Measurements from ENCODE around the gene PRSS27.

The PRSS27 gene

DNA sequence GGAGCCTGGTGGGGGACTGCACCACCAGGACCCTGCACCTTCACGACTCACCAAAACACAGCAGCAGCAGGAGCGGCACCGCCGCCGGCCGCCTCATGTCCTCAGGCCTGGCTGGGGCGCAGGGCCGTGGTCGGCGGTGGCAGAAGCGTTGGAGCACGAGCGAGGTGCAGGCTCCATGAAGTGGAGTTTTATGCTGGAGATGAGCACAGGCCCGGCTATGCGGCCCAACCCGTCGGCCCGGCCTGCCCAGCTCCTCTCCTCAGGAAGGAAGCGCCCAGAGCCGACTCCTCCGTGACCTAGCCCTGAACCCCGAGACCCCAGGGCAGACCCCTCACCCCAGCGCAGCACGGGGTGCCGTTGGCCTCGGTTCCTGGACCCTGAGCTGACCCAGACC is at the start of gene PRSS27:
Gene PRSS27 (minus strand): TSS at position 161 of the 394 bp plus-strand sequence. CDS start 64 bp downstream, at position 97.
- FAIRE-seq: no peak

- peak; percentile 68 for FAIRE-seq
Observed at GRCh38 chr16:2769675-2770056, 49.6 kb upstream of the PRSS27 start.

GRCh38 chr16:2769100-2769529 is 49.1 kb upstream of the PRSS27 start:
- no peak for FAIRE-seq

DNA sequence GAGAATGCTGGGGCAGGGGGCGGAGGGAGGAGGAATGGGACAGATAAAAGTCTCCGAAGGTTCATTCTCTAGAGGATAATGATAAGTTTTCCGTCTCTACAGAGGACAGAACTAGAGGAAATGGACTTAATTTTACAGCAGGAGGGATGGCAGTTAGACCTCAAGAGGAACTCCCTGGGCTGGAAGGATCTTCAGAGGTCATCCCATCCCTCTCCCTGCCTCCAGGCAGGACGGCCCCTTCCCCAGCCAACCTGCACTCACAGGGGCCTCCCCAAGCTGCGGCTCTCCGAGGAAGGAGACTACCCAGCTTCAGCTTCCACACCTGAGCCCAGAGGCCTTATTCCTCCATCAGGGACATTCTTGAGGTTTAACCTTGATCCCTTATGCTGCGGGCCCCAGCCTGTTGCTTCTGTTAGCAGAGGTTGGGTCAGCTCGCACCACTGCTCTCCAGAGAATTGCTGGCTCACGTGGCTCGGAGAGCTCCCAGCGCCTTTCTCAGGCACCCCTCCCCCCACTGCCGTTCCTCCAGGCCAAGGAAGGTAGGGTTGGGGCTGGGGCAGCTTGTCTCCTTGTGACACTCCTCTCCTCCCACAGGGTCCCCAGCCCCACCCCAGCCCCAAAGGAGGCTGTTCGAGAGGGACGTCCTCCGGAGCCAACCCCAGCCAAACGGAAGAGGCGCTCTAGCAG is 48.5 kb upstream of the PRSS27 start:
- no peak for FAIRE-seq

DNA sequence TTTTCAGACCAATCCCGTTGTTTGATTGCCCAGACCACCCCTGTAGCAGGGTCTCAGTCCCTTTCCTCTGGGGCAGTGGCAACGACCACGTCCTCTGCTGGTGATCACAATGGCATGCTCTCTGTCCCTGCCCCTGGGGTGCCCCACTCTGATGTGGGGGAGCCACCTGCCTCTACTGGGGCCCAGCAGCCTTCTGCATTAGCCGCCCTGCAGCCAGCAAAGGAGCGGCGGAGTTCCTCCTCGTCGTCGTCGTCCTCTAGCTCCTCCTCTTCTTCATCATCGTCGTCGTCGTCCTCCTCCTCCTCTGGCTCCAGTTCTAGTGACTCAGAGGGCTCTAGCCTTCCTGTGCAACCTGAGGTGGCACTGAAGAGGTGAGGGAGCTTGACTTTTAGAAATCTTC is 47.9 kb upstream of the PRSS27 start:
- no peak for FAIRE-seq

- FAIRE-seq: no peak
Observed at GRCh38 chr16:2767140-2767731, 47.2 kb upstream of the PRSS27 start.

DNA sequence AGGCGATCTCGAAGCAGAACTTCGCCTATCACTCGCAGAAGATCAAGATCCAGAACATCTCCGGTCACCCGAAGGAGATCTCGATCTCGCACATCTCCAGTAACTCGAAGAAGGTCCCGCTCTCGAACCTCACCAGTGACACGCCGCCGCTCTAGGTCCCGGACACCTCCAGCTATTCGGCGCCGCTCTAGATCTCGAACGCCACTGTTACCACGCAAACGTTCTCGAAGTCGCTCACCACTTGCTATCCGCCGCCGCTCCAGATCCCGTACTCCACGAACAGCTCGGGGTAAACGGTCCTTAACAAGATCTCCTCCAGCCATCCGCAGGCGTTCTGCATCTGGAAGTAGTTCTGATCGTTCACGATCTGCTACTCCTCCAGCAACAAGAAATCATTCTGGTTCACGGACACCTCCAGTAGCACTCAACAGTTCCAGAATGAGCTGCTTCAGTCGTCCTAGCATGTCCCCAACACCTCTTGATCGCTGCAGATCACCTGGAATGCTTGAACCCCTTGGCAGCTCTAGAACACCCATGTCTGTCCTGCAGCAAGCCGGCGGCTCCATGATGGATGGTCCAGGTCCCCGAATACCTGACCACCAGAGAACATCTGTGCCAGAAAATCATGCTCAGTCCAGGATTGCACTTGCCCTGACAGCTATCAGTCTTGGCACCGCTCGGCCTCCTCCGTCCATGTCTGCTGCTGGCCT is 46.6 kb upstream of the PRSS27 start:
- FAIRE-seq: no peak

DNA sequence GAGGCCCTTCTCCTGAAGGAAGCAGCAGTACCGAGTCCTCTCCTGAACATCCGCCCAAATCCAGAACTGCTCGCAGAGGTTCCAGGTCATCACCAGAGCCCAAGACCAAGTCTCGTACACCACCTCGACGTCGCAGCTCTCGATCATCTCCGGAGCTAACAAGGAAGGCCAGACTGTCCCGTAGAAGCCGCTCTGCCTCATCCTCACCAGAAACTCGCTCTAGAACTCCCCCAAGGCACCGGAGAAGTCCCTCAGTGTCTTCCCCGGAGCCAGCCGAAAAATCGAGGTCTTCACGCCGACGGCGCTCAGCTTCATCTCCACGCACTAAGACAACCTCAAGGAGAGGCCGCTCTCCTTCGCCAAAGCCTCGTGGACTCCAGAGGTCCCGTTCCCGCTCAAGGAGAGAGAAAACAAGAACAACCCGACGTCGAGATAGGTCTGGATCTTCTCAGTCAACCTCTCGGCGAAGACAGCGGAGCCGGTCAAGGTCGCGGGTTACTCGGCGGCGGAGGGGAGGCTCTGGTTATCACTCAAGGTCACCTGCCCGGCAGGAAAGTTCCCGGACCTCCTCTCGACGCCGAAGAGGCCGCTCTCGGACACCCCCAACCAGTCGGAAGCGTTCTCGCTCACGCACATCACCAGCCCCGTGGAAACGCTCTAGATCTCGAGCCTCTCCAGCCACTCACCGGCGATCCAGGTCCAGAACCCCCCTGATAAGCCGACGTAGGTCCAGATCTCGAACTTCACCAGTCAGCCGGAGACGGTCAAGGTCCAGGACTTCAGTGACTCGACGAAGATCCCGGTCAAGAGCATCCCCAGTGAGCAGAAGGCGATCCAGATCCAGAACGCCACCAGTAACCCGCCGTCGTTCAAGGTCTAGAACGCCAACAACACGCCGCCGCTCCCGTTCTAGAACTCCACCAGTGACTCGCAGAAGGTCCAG is 45.7 kb upstream of the PRSS27 start:
- no peak for FAIRE-seq

- FAIRE-seq: no peak
Observed at GRCh38 chr16:2764718-2765117, 44.7 kb upstream of the PRSS27 start.

- FAIRE-seq: no peak
Observed at GRCh38 chr16:2763173-2763572, 43.1 kb upstream of the PRSS27 start.

DNA sequence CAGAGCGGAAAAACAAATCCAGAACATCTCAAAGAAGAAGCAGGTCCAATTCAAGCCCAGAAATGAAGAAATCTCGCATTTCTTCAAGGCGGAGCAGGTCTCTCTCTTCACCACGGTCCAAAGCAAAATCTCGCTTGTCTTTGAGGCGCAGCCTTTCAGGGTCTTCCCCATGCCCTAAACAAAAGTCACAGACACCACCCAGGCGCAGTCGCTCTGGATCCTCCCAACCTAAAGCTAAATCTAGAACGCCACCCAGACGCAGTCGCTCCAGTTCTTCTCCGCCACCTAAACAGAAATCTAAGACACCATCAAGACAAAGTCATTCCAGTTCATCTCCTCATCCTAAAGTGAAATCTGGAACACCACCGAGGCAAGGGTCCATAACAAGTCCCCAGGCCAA is 42.7 kb upstream of the PRSS27 start:
- no peak for FAIRE-seq

DNA sequence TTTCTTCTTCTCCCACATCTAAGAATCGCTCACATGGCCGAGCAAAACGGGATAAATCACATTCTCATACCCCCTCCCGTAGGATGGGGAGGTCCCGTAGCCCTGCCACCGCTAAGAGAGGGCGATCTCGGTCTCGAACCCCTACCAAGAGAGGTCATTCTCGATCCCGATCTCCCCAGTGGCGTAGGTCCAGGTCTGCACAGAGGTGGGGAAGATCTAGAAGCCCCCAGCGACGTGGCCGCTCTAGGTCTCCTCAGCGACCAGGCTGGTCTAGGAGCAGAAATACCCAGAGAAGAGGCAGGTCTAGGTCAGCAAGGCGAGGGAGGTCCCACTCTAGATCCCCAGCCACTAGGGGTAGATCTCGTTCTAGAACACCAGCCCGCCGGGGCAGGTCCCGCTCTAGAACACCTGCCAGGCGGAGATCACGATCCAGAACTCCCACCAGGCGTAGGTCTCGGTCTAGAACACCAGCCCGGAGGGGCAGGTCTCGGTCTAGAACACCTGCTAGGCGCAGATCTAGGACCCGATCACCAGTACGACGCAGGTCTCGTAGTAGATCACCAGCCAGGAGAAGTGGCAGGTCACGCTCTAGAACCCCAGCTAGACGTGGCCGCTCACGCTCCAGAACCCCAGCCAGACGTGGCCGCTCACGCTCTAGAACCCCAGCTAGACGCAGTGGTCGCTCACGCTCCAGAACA is 42.0 kb upstream of the PRSS27 start:
- FAIRE-seq: no peak

- no peak for FAIRE-seq
Observed at GRCh38 chr16:2761472-2761871, 41.4 kb upstream of the PRSS27 start.

DNA sequence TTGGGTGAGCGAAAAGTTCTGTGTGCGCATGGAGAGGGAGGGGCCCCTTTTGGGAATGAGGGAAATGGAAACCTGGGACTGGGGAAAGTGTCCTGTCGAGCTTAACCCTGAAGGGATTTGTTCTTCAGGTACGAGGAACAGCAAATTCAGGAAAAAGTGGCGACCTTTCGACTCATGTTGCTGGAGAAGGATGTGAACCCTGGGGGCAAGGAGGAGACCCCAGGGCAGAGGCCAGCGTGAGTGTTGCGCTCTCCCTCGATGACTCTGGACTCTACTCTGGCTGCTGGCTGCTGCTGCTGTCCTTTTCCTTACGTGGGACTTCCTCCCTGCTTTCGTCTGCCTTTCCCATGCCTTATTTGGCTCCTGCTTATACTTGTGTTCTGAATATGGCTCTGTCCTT is 37.3 kb upstream of the PRSS27 start:
- no peak for FAIRE-seq

DNA sequence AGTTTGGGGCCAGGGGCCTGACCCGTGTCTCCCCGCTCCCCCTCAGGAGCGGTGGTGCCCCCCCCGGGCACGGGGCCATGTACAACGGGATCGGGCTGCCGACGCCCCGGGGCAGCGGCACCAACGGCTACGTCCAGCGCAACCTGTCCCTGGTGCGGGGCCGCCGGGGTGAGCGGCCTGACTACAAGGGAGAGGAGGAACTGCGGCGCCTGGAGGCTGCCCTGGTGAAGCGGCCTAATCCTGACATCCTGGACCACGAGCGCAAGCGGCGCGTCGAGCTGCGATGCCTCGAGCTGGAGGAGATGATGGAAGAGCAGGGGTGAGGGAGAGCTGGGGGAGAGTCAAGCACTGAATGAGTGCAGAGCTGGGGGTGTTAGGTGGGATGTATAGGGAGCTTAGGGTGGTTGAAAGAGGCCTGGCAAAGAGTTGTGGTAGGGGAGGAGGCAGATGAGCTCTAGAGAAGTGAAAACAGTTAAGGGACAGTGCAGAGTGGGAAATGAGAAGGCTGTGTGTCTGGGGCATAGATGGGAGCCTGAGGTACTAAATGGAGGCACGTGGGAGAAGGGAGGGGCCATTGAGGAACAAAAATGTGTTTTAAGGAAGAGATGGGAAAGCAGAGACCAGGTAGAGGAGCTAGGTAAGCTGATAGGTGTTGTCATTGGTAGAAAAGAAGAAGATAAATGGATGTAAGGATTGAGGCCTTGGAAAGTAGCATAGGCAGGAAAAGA is 36.4 kb upstream of the PRSS27 start:
- no peak for FAIRE-seq

- no peak for FAIRE-seq
Observed at GRCh38 chr16:2755158-2755557, 35.1 kb upstream of the PRSS27 start.

GRCh38 chr16:2753733-2754020 is 33.7 kb upstream of the PRSS27 start:
- no peak for FAIRE-seq

DNA sequence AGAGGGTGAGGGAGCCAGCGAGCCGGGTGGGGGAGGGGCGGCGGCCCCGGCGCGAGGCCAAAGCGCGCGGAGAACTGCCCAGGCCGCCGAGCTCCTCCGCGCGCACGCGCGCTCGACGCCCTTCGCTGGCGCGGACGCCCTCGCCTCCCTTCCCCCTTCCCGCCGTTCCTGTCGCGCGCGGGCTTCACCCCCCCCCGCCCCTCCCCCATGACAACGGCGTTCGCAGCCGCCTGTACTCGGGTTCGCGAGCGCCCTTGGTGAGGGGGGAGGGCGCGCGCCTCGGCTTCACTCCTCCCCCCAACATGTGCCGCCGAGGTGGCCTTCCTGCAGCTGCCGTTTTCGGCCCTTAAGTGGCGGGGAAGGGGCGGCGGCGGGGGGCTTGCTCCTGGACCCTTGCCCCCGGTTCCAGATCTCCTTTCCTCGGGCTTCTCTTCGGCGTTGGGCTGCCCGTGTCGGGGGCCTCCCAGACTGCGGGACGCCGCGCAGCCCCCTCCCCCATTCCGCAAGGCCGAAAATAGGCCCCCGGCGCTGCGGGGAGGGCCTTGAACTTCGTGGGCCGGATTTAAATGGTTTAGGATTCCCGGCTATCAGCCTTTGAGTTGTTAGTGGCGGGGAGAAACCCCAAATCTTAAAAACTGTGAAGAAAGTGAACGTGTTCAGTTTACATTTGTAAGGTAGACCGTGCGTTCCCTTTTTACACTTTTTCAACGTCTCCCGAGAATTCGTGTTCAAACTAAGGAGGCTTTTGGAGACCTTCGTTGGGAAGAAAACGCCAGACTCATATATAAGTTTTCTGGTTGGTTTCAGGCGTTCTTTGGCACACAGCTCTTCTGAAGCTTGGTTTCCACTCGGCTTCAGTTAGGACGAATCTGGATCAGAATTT is 33.1 kb upstream of the PRSS27 start:
- no peak for FAIRE-seq

- peak; percentile 84 for FAIRE-seq
Observed at GRCh38 chr16:2752035-2752849, 32.2 kb upstream of the PRSS27 start, which contains the start of gene SRRM2. Gene SRRM2, plus strand, starts transcription at chr16:2752638. Its CDS starts 3,727 bp downstream, at chr16:2756365.

DNA sequence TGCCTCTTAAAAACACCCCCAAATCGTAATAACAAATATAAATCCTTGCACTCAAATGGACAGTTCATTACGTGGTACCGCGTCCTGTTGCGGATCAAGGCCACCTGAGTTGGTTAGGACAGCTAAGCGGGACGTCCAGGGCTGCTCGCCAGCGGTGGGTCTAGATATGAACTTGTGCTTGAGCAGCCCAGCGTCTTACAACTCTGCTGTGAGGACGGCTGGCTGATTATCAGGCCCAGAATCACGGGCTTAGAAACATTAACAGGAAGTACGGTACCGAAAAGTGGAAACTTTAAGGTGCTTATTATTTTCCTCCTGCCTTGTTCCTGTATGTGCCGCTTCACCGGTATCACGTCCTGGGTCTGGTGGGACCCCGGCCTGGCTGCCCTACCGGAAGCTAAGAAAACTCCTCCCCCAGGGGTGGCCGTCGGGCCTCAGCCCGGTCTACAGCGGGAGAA is 31.6 kb upstream of the PRSS27 start:
- no peak for FAIRE-seq
